Mucosa of descending colon (tissue), 3 donors: ENCODE measurements around the gene MRGPRF. TPM values are rescaled to one million over a fixed set of nuclear protein-coding genes. Genes with fewer than 3 reads are reported as not detected.
A peak's percentile ranks its signal among the peaks of the same experiment; 100 is the strongest.

Experiments used
- ATAC-seq: fragments of 200-7000 bp; cut with Tn5 transposase; one replicate; pipeline ENCODE4 v1.9.1; 2020; ENCODE audit warnings: mild to moderate bottlenecking, moderate library complexity
- DNase-seq, 3 donors: peaks; one replicate each; pipeline ENCODE4 v3.0.0-alpha.2; 2020
- H3K36me3 ChIP-seq: fragments of 200-600 bp; one replicate; pipeline ENCODE4 v1.8.0; 2021; ENCODE audit warnings: low read depth, mild to moderate bottlenecking
- H3K4me1 ChIP-seq: fragments of 200-600 bp; one replicate; pipeline ENCODE4 v1.8.0; 2021; ENCODE audit warnings: low read depth, mild to moderate bottlenecking
- H3K4me3 ChIP-seq: fragments of 200-600 bp; one replicate; pipeline ENCODE4 v1.8.0; 2021; ENCODE audit warnings: mild to moderate bottlenecking
- H3K9me3 ChIP-seq: fragments of 200-600 bp; one replicate; pipeline ENCODE4 v1.8.0; 2021; ENCODE audit warnings: mild to moderate bottlenecking
- intact Hi-C, 2 donors: fragments of 100-400 bp; cut with DNase I in 1 of 2; cut with micrococcal nuclease in 1 of 2; formaldehyde crosslinking; loops; one replicate each; pipeline versions ENCODE4 v1.11.0 to v1.11.1; 2022; cut with DNase I, micrococcal nuclease
- total RNA-seq, 3 donors: library from RNA; stranded (reverse); fragmentation: NEBNext Ultra II Directional in 2 of 3; extraction: Animal tissue kit (Norgen Biotek cat#: 25700) in 2 of 3; gene quantifications; one replicate each; pipeline versions ENCODE4 v1.2.1 to v1.2.4, GENCODE V29; 2021 to 2023
- TF ChIP-seq, protein P1 (sequence below): fragments of 200-600 bp; IDR thresholded peaks from one replicate; pipeline ENCODE4 v1.8.0; 2022; ENCODE audit warnings: antibody characterized with exemption, mild to moderate bottlenecking
- donor health status: DM: no; HTN: no; CAD: no; lungs with moderate emphysema.
- donor health status: DM: no; HTN: no; CAD: no.
- donor health status: DM: no; HTN: yes; CAD: no.

MRGPRF gene
- total RNA-seq, 3 donors from 2014 or later = 4.7 to 117 (median 14.2) TPM

DNA sequence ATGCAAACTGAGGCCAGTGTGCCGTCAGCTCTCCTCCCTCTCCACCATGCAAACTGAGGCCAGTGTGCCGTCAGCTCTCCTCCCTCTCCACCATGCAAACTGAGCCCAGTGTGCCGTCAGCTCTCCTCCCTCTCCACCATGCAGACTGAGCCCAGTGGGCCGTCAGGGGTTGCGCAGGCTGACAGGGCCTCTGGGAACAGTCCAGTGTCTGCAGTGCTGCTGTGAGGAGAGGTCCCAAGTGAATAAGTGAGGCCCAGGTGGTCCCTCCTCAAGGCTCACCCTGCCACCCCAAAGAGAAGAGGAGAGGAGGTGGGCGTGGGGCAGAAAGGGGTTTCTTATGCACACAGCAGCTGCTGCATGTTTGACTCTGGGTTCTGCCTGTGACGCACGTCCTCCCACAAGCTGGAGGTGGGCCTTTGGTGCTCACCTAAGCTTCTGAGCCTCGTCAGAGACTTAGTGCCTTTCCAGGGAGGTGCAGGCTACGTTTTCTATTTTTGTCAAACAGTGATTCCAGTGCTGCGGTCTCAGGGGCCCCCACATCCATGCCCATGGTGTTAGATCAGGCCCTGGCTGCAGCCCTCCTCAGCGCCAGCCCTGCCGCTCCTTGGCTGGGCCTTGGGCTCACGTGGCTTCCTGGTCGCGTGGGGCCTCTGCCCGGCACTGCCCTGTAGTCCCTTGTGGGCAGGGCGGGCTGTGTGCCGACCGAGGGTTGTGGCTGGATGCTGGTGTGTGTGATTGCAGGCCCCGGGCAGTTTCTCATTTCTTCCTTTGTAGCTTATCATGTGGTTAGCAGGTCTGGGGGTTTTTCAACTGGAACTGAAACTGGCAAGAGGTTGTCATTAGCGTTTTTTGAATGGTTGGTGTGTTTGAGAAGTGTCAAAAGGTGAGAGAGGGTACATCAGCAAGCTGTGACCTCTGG, 42.8 kb upstream of the MRGPRF start:
- no peak overlapping the region for H3K4me3 ChIP-seq
- H3K4me1 ChIP-seq = peaks cover 12% of the 10 kb centered on the region
- intact Hi-C loops = no loop called here
- DNase-seq = peak; percentile 46 to 78 (median 58)
- TF ChIP-seq, protein P1, sequence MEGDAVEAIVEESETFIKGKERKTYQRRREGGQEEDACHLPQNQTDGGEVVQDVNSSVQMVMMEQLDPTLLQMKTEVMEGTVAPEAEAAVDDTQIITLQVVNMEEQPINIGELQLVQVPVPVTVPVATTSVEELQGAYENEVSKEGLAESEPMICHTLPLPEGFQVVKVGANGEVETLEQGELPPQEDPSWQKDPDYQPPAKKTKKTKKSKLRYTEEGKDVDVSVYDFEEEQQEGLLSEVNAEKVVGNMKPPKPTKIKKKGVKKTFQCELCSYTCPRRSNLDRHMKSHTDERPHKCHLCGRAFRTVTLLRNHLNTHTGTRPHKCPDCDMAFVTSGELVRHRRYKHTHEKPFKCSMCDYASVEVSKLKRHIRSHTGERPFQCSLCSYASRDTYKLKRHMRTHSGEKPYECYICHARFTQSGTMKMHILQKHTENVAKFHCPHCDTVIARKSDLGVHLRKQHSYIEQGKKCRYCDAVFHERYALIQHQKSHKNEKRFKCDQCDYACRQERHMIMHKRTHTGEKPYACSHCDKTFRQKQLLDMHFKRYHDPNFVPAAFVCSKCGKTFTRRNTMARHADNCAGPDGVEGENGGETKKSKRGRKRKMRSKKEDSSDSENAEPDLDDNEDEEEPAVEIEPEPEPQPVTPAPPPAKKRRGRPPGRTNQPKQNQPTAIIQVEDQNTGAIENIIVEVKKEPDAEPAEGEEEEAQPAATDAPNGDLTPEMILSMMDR = no peak
- peak; percentile 35 for ATAC-seq
- no peaks in the 10 kb centered on the region for H3K9me3 ChIP-seq
- no peaks in the 10 kb centered on the region for H3K36me3 ChIP-seq

DNA sequence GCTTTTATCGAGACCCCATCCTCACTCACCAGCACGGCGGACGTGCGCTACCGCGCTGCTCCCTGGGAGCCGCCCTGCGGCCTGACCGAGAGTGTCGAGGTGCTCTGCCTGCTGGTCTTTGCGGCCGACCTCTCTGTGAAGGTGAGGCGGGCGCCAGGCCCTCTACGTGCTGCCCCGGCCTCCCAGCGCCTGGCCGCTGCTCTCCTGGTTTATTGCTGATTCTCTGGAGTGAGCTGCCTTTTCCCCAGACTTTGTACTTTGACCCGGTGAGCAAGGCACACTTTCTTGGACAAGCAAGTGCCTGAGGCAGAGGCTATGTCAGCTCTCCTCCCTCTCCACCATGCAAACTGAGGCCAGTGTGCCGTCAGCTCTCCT, 42.2 kb upstream of the MRGPRF start:
- Histone ChIP-seq H3K36me3 (no peaks in the 10 kb centered on the region), H3K4me1 (peaks cover 16% of the 10 kb centered on the region), H3K4me3 (no peak overlapping the region), H3K9me3 (no peaks in the 10 kb centered on the region)
- DNase-seq (peak; percentile 63 to 82 (median 70)), ATAC-seq (peak; percentile 85)
- TF ChIP-seq, protein P1 = no peak
- intact Hi-C loops = no loop called here

- ATAC-seq = no peak
- Histone ChIP-seq H3K4me1 (peaks cover 22% of the 10 kb centered on the region), H3K9me3 (no peaks in the 10 kb centered on the region), H3K4me3 (no peak overlapping the region), H3K36me3 (no peaks in the 10 kb centered on the region)
- peak in 1 of 3 donors; percentile 50 for DNase-seq
- TF ChIP-seq, protein P1 = no peak
- intact Hi-C loops = no loop called here
Measured at GRCh38 chr11:69054397-69055211, 41.6 kb upstream of the MRGPRF start.

DNA sequence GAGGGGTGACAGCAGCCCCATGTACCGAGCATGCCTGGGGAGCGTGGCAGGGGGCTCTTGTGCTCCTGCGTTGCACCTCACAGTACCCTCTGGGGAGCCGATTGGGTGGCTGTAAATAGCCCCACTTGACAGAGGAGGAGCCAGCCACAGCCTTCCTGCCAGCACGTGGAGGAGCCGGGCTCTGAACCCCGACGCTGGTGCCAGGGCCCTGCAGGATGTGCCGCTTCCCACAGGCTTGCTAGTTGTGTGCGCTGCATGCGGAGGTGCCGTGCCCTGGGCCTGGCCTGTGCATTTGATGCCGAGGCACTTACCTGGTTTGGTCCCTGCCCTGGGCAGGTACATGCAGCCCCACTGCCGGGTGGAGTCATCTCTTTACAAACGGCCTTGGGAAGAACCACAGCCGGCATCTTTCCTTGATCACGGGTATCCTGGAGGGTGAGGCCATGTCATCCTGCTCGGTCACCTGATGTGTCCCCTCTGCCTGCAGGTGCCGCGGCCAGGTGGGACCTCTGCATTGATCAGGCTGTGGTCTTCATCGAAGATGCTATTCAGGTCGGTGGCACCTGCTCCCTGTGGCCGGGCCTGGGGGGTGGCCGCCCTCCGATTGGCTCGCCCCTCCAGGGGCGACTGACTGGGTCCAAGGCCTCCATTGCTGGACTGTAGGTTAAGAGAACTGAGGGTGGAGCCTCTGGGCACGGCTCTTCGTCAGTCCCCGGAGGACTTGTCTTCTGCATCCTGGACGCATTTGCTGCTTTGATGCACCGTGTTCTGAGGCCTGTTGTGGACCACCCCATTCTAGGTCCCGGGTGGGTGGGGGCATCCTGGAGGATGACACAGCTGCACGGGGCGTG, 40.7 kb upstream of the MRGPRF start:
- no peaks in the 10 kb centered on the region for H3K9me3 ChIP-seq
- intact Hi-C loops = no loop called here

GRCh38 chr11:69053169-69053477, 40.1 kb upstream of the MRGPRF start:
- peaks cover 24% of the 10 kb centered on the region for H3K4me1 ChIP-seq
- H3K9me3 ChIP-seq = no peaks in the 10 kb centered on the region
- ATAC-seq (no peak), DNase-seq (peak in 1 of 3 donors; percentile 44)
- TF ChIP-seq, protein P1 = no peak
- no peaks in the 10 kb centered on the region for H3K36me3 ChIP-seq
- intact Hi-C loops = no loop called here
- no peak overlapping the region for H3K4me3 ChIP-seq

More for the DNA sequence above, 40.7 kb upstream of the MRGPRF start:
- TF ChIP-seq, protein P1 = no peak
- no peak overlapping the region for H3K4me3 ChIP-seq
- peaks cover 24% of the 10 kb centered on the region for H3K4me1 ChIP-seq
- DNase-seq = peak in 1 of 3 donors; percentile 44
- no peak for ATAC-seq
- H3K36me3 ChIP-seq = no peaks in the 10 kb centered on the region
